LNCaP clone FGC (cell line): ENCODE measurements around the gene TGFA.

ENCODE experiments used
- DNase-seq: peaks from one replicate; pipeline ENCODE4 v3.0.0-alpha.2; 2011; ENCODE audit warnings: low read depth
- H3K4me3 ChIP-seq: 2 replicates; pipeline ENCODE4 v1.5.1; 2011; ENCODE audit warnings: mild to moderate bottlenecking, low read depth, low read length, control low read depth
- TF ChIP-seq, protein P1 (sequence below): IDR thresholded peaks from 2 replicates; pipeline ENCODE4 v1.5.1; 2012; ENCODE audit warnings: mild to moderate bottlenecking; ENCODE audit not compliant: control insufficient read depth, insufficient read depth; ENCODE audit errors: extremely low read depth

Gene TGFA

DNA sequence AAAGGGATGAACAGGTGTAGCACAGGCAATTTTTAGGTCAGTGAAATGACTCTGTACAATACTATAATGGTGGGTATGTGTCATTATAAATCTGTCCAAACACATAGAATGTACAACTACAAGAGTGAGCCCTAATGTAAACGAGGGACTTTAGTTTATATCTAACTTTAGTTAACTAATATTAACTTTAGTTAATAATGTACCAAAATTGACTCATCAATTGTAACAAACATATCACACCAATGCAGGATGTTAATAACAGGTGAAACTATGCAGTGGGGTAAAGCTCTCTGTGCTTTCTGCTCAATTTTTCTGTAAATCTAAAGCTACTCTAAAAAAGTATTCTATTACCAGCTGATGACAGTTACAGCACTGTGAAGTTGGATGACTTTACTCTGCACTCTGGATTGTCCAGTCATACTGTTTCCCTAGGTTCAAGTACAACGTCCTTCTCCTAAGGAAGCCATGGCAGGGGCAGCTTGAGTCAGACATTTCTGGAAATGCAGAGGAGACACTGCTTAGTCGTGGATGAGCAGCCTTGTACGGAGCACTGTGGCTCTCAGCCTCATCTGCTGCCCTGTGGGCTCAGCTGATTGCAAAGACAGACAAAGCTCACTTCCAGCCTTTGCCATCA lies 26.1 kb downstream of the TGFA start:
- TF ChIP-seq, protein P1, sequence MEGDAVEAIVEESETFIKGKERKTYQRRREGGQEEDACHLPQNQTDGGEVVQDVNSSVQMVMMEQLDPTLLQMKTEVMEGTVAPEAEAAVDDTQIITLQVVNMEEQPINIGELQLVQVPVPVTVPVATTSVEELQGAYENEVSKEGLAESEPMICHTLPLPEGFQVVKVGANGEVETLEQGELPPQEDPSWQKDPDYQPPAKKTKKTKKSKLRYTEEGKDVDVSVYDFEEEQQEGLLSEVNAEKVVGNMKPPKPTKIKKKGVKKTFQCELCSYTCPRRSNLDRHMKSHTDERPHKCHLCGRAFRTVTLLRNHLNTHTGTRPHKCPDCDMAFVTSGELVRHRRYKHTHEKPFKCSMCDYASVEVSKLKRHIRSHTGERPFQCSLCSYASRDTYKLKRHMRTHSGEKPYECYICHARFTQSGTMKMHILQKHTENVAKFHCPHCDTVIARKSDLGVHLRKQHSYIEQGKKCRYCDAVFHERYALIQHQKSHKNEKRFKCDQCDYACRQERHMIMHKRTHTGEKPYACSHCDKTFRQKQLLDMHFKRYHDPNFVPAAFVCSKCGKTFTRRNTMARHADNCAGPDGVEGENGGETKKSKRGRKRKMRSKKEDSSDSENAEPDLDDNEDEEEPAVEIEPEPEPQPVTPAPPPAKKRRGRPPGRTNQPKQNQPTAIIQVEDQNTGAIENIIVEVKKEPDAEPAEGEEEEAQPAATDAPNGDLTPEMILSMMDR, result no peak
- DNase-seq, result no peak
- H3K4me3 ChIP-seq, result no peak overlapping the region

DNA sequence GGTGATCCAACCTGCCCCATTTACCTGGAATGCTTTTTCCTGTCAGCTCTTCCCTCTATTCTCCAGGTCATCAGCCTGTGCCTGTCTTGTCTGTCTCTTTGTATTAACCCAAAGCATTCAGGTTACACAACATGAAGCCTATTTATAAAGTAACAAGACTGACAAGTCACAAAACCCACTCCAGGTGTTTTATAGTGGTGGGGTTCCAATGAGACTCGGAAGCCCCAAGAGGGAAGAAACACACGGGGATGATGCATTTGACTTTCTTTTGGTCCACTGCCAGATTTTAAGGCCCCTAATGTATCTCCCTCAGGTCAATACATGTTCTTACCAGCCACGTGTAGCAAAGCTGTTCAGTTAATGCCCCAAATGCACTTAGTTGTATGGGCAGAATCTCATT lies 27.5 kb downstream of the TGFA start:
- TF ChIP-seq, protein P1, result no peak
- no peak overlapping the region for H3K4me3 ChIP-seq
- DNase-seq, result no peak

DNA sequence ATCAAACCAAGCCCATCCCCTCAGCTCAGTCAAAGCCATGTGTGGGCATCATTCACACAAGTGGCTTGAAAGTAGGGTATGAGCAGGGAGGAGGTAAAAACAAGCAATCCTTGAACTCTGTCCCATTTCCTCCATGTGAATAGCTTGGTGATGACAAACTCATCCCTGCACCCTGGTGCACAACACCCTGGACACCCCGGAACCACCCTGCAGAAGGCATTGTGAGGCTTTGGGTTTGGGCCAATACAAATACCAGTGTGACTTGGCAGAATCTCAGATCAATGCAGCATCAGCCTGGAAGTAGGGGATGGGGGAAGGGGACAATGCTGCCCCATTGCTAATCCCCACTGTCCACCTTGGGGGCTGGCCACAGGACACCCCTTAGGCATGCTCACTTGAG lies 28.6 kb downstream of the TGFA start:
- TF ChIP-seq, protein P1, result no peak
- no peak for DNase-seq
- no peak overlapping the region for H3K4me3 ChIP-seq

DNA sequence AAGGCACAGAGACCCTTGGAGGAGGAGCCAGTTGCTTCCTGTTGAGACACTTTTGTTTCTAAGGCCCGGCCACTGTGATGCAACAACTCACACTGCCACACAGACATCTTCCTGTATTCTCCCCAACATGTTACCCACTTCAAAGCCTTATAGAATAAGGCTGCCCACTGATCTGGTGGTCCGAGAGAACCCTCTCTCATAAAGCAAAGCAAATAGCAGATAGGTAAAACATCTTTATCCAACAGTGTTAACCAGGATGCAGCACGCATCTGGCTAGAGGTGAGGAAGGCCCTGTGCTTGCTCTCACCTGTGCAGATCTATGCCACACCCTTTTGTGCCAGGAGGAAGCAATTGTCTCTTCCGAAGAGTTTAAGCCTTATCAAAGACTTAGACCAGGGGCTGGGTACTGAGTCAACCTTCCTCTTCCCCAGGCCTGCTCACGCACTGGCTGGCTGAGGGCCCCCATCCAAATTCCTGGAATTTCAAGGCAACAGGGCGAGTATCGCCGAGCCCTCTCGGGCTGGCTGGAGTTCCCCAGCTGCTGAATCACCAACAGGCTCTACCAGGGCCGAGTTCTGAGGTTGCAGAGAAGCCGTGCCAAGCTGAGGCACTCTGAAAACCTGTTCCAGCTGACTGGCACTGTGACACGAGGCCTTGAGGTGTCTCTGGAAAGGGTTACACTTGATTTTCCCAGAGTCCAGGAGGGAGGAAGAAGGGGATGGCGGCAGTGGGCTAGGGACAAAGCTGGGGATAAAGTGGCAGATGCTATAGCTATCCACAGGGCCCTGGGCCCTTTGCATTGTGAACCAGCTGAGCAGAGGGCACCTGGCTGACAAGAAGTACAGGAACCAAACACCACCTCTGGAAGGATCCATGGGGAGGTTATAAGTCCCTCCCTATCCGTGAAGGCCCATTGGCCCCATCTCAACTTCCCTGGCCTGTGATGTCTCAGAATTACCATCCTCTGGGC lies 29.3 kb downstream of the TGFA start:
- TF ChIP-seq, protein P1, result no peak
- H3K4me3 ChIP-seq, result no peak overlapping the region
- DNase-seq, result no peak

DNA sequence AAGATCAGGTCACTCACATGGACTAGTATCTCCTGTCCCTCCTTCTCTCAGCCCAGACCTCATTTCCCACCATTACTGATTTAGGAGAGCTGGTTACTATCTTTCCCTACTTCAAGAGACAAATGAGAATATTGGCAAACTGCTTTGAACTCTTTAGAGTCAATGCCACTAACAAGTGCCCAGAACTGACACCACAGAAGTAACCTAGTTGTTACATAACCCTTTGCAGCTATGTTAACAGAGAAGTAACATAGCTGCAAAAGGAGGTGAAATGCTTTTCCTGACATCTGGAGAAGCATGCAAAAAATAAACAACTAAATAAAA lies 30.0 kb downstream of the TGFA start:
- DNase-seq, result no peak
- TF ChIP-seq, protein P1, result no peak
- no peak overlapping the region for H3K4me3 ChIP-seq

DNA sequence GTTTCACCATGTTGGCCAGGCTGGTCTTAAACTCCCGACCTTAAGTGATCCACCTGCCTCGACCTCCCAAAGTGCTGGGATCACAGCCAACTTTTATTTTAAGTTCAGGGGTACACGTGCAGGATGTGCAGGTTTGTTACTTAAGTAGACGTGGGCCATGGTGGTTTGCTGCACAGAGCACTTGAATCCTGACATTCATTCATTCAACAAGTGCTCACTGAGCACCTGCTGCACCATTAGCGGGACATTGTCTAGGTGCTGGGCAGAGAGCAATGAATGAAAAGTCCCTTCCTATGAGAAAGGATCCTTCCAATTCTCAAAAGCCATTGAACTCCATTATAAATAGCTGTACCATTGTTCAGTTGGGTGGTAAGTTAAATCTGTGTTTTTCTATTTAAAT lies 31.0 kb downstream of the TGFA start:
- DNase-seq, result no peak
- TF ChIP-seq, protein P1, result no peak
- H3K4me3 ChIP-seq, result no peak overlapping the region
